GM18511 (cell line): Measurements from ENCODE around the gene PRR30.

ENCODE experiments used
- ATAC-seq: cut with Tn5 transposase; IDR thresholded peaks from one replicate; pipeline ENCODE4 v1.9.1; 2021; ENCODE audit warnings: mild to moderate bottlenecking, moderate library complexity; ENCODE audit not compliant: unreplicated experiment

The PRR30 gene

DNA sequence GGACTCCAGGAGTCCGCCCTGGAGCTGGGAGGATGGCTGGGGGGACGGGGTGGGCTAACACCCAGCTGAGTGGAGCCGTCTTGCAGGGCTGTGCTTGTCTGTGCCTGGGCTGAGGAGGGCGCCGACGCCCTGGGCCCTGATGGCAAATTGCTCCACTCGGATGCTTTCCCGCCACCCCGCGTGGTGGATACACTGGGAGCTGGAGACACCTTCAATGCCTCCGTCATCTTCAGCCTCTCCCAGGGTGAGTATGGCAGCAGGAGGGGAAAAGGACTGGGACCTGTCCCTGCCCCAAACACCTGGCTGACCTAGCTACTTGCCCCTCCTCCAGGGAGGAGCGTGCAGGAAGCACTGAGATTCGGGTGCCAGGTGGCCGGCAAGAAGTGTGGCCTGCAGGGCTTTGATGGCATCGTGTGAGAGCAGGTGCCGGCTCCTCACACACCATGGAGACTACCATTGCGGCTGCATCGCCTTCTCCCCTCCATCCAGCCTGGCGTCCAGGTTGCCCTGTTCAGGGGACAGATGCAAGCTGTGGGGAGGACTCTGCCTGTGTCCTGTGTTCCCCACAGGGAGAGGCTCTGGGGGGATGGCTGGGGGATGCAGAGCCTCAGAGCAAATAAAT, 39.8 kb downstream of the PRR30 start:
- no peak for ATAC-seq

DNA sequence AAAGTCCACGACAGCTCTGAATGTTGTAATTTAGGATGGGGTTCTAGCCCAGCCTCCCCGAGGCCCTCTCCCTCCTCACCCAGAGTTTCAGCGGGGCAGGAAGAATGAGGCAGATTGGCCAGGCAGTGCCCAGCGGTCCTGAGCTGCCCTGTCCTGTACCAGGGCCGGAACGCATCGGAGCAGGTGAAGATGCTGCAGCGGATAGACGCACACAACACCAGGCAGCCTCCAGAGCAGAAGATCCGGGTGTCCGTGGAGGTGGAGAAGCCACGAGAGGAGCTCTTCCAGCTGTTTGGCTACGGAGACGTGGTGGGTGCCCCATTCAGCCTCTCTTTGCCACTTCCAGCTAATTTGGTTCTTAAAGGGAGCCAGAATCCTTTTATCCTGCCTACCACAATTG, 41.9 kb downstream of the PRR30 start:
- no peak for ATAC-seq

DNA sequence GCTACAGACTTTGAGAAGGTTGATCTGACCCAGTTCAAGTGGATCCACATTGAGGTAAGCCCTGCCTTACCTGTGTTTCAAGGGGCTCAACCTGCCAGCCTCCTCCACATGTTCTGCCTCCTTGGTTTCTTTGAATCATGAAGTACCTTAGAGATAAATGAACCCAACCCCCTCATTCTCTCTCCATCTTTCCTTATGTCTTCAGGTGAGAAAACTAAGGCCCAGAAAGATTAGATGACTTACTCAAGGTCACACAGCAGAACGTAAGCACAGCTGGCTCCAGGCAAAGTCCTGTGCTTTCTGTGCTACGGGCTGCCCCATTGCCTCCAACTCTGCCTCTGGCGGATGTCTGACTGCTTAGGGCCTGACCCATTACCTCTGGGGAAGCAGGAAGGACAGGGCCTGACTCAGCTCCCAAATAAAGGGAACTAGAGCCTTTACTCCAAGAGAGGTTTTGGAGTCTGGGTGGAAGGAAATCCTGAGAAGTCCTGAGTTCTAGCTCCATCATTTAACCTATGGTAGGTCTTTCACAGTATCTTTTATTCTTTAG, 42.4 kb downstream of the PRR30 start:
- no peak for ATAC-seq

DNA sequence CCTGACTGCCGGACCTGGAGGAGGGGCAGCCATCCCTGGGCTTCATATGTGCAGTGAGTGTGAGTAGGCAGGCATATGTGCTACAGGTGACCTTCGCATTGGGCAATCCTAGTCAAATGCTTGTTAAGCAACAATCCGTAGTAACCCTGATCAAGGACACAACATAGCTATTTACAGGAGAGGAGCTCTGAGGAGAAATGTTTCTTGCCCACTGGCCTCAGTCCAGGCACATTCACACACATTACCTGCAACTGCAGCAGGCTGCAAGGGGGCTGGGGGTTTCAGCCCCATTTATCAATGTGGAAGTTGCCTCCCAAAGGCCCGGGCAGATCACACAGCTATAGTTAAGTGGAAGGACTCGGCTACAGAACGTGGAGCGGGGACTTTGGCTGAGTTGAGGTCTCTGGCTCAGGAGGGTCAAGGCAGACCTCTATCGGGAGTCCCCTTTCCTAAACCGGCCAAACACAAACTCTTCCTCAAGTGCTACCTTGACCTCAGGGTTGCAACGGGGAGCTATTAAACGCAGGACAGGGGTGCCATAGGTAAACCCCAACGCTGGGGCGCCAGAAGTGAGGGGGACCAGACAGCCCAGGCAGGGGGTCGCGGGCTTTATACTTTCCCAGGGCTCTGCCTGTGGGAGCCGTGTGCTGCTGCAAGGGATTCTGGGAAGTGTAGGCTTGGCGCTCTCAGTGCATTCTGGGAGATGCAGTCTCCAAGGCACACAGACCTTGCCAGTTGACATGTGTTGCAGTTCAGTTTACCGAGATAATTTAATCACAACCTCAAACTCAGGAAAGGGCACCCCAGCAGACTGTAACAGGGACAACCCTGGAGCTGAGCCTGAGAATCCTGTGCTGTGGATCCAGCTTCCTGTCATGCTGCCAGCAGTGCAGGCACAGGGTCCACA, 43.2 kb downstream of the PRR30 start:
- no peak for ATAC-seq

DNA sequence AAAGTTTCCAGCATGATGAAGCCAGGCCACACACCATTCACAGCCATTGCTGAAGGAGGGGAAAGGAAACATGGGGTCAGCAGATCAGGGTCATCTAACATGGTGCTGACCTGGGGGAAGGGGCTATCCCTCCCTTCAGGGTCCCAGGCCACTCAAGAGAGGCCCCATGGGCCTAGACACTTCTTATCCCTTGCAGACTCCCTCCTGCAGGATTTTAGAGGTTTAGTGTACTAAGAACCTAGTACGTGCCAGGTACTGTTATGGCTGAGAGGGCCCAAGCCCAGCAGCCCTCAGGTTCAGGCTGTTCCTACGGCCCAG, 43.8 kb downstream of the PRR30 start:
- no peak for ATAC-seq

DNA sequence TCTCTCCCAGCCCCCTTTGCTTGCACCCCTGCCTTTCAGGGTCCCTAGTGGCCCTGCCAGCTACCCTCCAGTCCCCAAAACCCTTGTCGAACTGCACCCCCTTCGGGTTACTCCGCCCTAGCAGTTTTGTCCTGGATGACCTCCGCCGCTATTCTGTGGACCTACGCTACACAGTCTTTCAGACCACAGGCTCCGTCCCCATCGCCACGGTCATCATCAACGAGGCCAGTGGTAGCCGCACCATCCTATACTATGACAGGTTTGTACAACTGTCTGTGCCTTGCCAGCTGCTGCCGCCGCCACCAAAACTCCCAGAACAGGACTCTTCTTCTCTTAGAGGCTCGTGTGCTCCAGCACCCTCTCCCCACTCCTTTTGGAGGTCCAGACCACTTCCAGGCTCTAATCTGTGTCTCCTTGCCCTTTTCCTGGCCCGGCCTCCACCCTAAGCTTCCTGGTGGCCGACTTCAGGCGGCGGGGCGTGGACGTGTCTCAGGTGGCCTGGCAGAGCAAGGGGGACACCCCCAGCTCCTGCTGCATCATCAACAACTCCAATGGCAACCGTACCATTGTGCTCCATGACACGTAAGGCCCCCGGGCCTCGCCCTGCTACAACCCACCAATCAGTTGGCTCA, 44.7 kb downstream of the PRR30 start:
- ATAC-seq = no peak

DNA sequence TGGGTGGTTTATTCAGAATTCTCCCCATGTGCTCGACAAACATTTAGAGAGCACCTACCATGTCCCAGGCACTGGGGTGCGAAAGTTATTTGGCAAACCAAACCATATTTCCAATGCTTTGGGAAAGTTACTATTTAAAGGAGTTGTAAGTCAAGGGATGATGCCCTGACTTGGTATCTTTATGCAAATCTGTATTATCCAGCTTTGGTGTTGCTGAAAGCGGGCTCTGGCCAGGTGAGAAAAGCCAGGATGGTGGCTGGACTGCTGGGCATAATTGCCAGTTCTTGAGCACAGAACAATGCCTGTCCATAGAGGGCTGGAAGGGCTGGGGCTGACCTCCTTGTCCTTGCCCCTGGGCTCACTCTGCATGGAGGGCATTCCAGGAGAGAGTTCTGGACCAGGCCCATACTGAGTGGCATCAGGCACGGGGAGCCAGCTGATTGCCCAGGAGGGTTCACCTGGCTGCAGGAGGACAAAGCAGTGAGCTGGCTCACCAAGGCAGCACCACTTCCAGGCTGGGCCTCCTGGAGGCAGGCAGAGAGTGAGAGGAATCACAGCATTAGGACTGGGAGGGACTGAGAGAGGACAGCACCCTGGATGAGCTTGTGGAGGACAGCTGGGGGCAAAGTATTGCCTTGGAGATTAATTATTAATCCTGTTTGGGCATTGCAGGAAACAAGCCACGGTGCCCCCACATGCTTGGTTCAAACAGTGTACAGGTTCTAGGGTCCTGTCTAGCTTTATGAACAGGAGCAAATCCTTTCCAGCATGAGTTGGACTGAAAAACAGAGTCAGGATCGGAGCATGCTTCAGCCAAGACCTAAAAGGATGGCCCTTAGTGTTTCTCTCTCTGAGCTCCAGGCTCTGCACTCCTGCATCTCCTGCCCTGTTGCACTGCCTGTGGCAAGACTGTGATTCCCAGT, 45.5 kb downstream of the PRR30 start:
- ATAC-seq = no peak

DNA sequence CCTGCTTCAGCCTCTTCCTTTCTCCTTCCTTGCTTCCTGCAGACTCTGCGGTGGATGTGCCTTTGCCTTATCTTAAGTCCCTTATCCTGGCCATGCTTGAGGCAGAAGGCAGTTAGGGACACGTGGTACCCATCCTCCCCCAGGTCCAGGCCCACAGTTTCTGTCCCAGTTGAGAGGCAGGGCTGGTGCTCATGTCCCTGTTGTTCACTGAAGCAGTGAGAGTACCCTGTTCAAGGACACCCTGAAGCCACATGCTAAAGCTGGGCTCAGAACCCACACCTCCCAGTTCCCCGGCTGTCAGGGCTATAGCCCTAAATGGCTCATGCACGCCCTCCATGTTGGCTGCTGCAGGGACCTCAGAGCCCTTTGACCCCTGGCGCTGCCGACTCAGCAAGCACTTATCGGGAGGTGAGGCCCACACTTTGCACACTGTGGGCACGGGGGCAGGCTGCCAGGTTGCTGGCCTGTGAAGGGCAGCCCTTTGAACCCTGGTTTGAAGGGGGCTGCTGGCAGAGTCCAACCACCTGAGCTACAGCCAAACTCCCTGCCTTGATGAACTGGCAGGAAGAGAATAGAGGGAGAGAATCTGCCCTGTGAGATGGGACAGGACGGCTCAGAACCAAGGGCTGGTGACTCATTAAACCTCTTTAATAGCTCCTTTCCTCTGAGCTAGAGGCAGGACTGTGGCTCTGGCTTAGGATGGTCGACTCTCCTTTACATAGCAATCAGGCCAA, 46.3 kb downstream of the PRR30 start:
- ATAC-seq = no peak

DNA sequence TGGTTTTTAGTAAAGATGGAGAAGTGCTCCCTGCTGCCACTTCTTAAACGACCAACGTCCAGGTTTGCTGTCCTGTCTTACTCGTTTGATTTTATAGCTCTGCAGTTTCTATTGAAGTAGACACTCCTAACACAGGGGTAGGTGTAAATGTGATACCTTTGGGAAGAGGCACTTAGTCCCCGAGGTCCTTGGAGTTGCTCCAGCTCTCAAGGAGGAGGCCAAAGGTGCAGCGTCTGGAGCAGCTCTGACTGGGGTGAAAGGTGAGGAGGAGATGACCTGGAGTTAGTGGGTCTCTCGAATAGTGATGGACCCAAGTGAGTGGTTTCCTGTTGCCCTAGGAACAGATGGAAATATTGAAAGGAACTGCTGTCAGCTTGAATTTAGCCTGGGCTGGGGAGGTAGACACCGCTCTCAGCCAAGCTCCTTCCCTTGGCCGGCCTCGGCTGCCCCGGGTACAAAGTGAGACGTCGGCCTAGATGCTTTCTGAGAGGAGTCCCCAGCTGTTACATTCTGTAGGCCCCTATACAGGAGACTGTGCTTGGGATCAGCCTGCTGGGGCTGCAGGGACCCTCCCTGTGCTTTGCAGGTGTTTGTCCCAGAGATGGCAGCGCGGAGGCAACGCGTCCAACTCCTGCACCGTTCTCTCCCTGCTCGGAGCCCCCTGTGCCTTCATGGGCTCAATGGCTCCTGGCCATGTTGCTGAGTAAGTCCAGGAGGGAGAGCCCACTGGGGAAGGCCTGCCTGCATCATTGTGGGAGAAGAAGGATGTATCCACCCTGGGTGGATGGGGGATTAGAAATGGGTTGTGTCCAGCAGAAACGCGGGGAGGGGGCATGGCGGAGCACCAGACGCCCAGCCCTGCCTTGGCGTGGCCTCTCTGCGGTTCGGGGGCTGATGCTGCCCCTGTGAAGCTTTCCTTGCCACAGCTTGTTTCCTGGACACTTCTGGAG, 47.2 kb downstream of the PRR30 start:
- no peak for ATAC-seq

DNA sequence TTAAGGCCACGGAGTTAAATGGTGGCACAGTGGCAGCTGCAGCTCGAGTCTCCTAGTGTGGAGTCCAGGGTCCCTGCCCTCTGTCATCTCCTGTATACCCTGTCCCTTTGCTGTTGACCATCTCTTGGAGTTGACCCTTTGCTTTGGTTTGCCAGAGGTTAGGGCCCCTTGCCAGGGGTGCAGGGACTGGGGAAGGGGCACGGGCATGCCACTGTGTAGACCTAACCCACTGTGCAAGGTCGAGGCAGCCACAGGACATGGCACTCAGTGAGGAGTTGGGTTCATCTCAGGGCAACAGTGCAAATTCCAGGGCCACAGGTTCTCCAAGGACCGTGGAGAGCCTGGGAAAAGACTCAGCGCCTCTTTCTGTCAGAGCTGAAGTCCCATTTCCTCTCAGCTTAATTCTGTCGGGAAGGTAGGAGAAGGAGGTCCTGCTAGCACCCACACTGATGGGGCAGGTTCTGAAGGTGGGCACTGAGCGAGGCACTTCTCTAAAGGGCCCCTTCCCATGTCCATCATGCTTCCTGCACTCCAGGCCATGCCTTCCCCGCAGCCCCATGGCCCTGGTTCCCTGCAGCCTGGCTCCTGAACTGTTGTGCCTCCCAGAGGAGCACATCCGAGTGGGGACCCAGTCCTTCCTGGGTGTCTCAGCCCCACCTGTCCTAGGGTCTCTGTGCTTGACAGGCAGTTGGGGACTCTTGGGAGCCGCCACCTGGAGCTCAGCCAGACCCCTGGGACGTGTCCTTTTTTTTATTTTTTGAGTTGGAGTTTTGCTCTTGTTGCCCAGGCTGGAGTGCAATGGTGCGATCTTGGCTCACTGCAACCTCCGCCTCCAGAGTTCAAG, 49.9 kb downstream of the PRR30 start:
- ATAC-seq = no peak

DNA sequence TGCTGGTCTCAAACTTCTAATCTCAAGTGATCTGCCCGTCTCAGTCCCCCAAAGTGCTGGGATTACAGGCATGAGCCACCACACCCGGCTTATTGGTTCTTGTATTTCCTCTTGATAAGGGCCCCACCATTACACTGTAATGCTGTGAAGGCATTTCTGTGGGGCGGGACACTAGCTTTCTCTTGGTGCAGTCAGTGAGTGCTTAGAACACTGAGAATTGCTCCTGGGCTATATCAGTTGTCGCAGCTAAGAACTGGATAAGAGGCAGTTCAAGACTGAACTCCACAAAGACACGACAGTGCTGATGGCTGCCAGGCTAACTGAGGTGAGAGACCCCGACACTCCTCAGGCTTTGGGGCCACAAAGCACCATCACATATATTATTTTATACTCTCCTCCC, 50.6 kb downstream of the PRR30 start:
- ATAC-seq = no peak

DNA sequence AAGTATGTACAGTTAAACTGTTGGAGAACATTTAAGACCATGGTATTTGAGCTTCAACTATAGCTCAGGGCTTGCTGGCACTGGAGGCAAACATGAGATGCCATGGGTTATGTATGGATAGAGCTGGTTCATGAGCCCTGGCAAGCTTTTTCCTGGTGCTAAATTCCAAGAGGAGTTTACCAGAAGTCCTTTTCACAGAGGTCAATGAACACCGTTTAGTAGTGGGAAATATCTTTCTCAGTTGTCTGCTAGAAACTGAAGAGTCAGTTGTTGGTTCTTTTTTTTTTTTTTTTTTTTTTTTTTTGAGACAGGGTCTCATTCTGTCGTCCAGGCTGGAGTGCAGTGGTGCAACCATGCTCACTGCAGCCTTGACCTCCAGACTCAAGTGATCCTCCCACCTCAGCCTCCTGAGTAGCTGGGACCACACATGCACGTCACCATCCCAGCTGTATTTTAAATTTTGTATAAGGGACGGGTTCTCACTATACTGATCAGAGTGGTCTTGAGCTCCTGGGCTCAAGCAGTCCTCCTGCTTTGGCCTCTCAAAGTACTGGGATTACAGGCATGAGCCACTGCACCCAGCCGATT, 51.3 kb downstream of the PRR30 start:
- no peak for ATAC-seq
